ENCODE results near the gene UGT1A5.

The UGT1A5 gene

DNA sequence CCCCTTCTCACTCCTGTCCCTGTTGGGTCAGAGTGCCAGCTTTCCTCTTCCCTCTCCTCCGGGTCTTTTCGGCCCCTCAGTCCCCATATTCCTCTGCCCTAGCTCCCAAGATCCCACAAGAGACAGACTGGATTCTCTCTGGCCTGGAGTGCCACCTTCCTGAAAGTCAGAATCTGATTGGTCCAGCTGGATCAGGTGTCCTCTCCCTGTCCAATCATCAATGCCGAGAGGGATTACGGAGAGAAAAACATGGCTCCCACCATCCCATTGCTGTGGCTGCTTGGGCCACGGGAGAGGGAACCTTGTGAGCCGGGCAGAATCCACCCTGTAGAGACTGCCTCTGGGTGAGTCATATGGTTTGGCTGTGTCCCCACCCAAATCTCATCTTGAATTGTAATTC lies 62.7 kb downstream of the UGT1A5 start:
- H3K27ac ChIP-seq: no peak overlapping the region
- H3K36me3 ChIP-seq (ENCODE audit: insufficient read depth, low read length): no peaks in the 10 kb centered on the region
- no peak for DNase-seq (ENCODE audit: low read depth, low spot score)
- TF ChIP-seq EZH2 (IDR thresholded peaks at IDR 0.05) (no peak), POLR2AphosphoS5 (IDR thresholded peaks at IDR 0.05; ENCODE audit: borderline replicate concordance, low read depth, low read length) (no peak), FOXP2 (optimal IDR thresholded peaks at IDR 0.05; ENCODE audit: control extremely low read depth, extremely low read length, insufficient read depth) (no peak)
- no peak overlapping the region for H3K9ac ChIP-seq (ENCODE audit: insufficient read length)
- H3K4me3 ChIP-seq: no peak overlapping the region
- H3K9me3 ChIP-seq (ENCODE audit: low read depth, low read length): no peaks in the 10 kb centered on the region

DNA sequence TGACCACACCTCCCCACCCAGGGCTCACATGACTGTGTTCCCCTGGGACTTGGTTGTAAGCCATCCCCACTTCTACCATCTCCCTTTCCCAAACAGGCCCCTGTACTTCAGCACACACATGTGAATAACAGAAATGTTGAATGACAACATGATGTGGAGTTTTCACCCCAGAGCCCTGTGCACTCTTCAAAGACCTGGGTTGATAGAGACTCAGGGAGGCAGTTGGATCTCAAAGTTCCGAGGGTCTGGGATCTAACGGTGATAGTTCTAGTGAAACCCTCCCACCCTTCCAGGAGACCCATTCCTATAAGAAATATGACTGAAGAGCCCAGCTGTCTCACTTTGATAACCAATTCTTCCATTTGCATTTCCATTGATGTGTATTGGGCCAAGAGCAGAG lies 65.3 kb downstream of the UGT1A5 start, which contains the start of gene MROH2A:
TSS of gene MROH2A (plus strand) at position 301 of the 400 bp plus-strand sequence. CDS start 1,029 bp downstream, outside the sequence.
- Histone ChIP-seq H3K27ac (no peak within 1 kb of the TSS), H3K9ac (ENCODE audit: insufficient read length) (no peak within 1 kb of the TSS), H3K4me3 (no peak within 1 kb of the TSS), H3K9me3 (ENCODE audit: low read depth, low read length) (no peaks in the 10 kb centered on the region; the same call in 1 of the 2 replicates), H3K36me3 (ENCODE audit: insufficient read depth, low read length) (no peaks in the 10 kb centered on the region)
- DNase-seq (ENCODE audit: low read depth, low spot score): no peak
- TF ChIP-seq POLR2AphosphoS5 (IDR thresholded peaks at IDR 0.05; ENCODE audit: borderline replicate concordance, low read depth, low read length) (no peak), FOXP2 (optimal IDR thresholded peaks at IDR 0.05; ENCODE audit: control extremely low read depth, extremely low read length, insufficient read depth) (no peak), EZH2 (IDR thresholded peaks at IDR 0.05) (no peak)

DNA sequence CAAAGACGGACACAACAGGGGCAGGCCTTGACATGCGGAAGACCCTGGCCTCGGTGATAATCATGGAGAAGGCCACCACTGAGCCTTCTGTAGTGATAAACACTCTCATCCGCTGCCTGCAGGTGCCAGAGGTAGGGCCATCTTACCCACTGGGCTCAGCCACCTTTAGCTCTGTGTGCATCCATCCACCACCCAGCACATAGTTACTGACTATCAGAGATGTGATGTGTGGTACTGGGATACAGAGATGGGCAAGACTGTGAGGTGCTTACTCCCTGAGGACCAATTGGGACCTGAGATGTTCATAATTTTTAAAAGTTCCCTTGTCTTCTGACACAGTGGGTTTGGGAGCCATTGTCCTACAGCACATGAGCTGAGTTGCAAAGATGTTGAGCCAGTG lies 67.0 kb downstream of the UGT1A5 start:
- H3K9me3 ChIP-seq (ENCODE audit: low read depth, low read length): peaks cover 4% of the 10 kb centered on the region; the same call in 1 of the 2 replicates
- no peak for TF ChIP-seq EZH2 (IDR thresholded peaks at IDR 0.05)
- no peak for TF ChIP-seq FOXP2 (optimal IDR thresholded peaks at IDR 0.05; ENCODE audit: control extremely low read depth, extremely low read length, insufficient read depth)
- no peak for TF ChIP-seq POLR2AphosphoS5 (IDR thresholded peaks at IDR 0.05; ENCODE audit: borderline replicate concordance, low read depth, low read length)
- no peak overlapping the region for H3K27ac ChIP-seq
- no peak for DNase-seq (ENCODE audit: low read depth, low spot score)
- no peak overlapping the region for H3K4me3 ChIP-seq
- H3K36me3 ChIP-seq (ENCODE audit: insufficient read depth, low read length): no peaks in the 10 kb centered on the region
- no peak overlapping the region for H3K9ac ChIP-seq (ENCODE audit: insufficient read length)

DNA sequence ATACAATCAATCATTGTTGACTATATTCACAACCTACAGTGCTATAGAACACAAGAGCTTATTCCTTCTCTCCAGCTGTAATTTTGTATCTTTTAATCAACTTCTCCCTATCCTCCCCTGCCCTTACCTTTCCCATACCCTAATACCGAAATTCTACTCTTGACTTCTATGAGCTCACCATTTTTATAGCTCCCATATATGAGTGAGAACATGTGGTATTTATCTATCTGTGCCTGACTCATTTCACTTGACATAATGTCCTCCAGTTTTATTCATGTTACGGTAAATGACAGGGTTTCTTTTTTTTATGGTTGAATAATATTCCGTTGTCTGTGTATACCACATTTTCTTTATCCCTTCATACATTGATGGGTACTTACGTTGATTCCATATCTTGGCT lies 68.1 kb downstream of the UGT1A5 start:
- Histone ChIP-seq H3K36me3 (ENCODE audit: insufficient read depth, low read length) (no peaks in the 10 kb centered on the region), H3K9ac (ENCODE audit: insufficient read length) (no peak overlapping the region), H3K9me3 (ENCODE audit: low read depth, low read length) (peaks cover 4% of the 10 kb centered on the region; the same call in 1 of the 2 replicates), H3K4me3 (no peak overlapping the region), H3K27ac (no peak overlapping the region)
- DNase-seq (ENCODE audit: low read depth, low spot score): no peak
- TF ChIP-seq POLR2AphosphoS5 (IDR thresholded peaks at IDR 0.05; ENCODE audit: borderline replicate concordance, low read depth, low read length): no peak
- no peak for TF ChIP-seq FOXP2 (optimal IDR thresholded peaks at IDR 0.05; ENCODE audit: control extremely low read depth, extremely low read length, insufficient read depth)
- TF ChIP-seq EZH2 (IDR thresholded peaks at IDR 0.05): no peak

DNA sequence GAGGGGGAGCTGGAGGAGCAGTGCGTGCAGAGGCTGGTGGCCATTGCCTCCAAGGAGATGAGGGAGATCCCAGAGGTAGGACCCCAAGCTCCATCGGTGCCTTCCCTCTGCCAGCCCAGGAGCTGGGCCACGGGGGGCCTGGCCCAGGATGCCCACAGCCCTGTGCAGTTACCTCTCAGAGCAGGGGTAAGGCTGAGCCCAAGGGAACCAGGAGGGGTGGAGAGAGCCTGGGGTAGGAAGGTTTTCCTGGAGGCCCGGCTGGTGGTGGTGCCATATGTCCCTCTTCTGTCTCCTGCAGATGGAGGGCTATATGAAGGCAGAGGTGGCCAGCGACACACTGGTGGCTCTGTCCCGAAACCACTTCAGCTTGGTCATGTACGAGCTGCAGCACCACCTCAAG lies 76.8 kb downstream of the UGT1A5 start:
- H3K9me3 ChIP-seq (ENCODE audit: low read depth, low read length): no peaks in the 10 kb centered on the region; the same call in 1 of the 2 replicates
- H3K36me3 ChIP-seq (ENCODE audit: insufficient read depth, low read length): peaks cover 5% of the 10 kb centered on the region; the same call in 1 of the 2 replicates
- no peak overlapping the region for H3K9ac ChIP-seq (ENCODE audit: insufficient read length)
- no peak for DNase-seq (ENCODE audit: low read depth, low spot score)
- no peak overlapping the region for H3K4me3 ChIP-seq
- no peak for TF ChIP-seq FOXP2 (optimal IDR thresholded peaks at IDR 0.05; ENCODE audit: control extremely low read depth, extremely low read length, insufficient read depth)
- TF ChIP-seq EZH2 (IDR thresholded peaks at IDR 0.05): no peak
- TF ChIP-seq POLR2AphosphoS5 (IDR thresholded peaks at IDR 0.05; ENCODE audit: borderline replicate concordance, low read depth, low read length): no peak
- peak overlapping the region; percentile 82 for H3K27ac ChIP-seq

DNA sequence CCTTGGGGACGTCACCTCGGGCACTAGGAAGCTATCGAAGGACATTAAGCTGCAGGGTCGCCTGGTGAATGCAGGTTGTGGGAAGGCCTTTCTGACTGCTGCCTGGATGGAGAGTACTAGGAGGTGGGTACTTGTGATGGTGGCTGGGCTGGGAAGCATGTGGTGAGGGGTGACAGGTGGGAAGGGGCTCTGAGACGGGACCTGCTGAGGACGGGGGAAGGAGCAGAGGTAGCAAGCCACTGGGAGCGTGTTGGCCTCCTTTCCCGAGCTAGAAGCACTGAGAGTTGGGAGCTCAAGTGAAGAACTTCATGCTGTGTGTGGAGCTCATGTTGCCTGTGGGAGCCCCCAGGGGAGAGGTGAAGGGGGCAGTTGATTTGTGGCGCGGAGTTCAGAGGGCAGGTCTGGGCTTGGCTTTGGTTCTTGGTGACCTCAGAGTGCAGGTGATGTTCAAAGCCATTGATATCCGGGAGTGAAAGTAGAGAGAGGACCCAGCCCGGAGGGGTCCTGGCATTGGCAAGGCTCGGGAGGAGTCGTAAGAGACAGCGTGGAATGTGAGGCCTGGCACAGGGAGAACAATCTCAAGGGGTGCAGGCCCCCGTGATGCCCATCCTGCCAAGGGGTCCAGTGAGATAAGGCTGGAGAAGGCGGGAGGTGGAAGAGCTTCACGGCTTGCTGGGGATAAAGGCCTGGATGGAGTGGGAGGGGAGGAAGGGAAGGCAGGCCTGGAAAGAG lies 78.6 kb downstream of the UGT1A5 start:
- Histone ChIP-seq H3K9ac (ENCODE audit: insufficient read length) (peak overlapping the region; percentile 53), H3K36me3 (ENCODE audit: insufficient read depth, low read length) (peaks cover 7% of the 10 kb centered on the region; the same call in 1 of the 2 replicates), H3K9me3 (ENCODE audit: low read depth, low read length) (no peaks in the 10 kb centered on the region; the same call in 1 of the 2 replicates), H3K4me3 (peak overlapping the region; percentile 67), H3K27ac (peak overlapping the region; percentile 69)
- TF ChIP-seq FOXP2 (optimal IDR thresholded peaks at IDR 0.05; ENCODE audit: control extremely low read depth, extremely low read length, insufficient read depth) (no peak), EZH2 (IDR thresholded peaks at IDR 0.05) (no peak), POLR2AphosphoS5 (IDR thresholded peaks at IDR 0.05; ENCODE audit: borderline replicate concordance, low read depth, low read length) (no peak)
- no peak for DNase-seq (ENCODE audit: low read depth, low spot score)

DNA sequence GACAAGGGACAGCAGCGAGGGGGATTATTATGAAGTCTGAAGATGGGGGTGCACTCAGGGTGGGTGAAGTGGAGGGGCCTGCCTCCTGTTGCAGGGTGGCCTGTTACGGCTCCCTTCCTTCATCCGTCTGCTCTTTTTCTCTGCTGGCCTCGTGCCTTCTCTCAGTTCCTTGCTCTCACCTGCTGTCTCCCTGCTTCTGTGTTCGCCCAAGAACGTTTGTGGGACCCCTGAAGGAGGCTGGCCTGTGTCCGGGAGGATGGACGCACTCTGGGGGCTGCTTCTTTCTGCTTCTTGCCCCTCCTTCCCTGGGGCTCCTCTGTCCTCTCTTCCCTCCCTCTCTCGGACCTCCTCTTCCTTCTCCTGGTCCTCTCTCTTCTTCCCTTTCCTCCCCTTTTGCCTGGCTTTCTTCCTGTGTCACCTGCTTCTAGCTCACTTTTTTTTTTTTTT lies 79.2 kb downstream of the UGT1A5 start:
- TF ChIP-seq POLR2AphosphoS5 (IDR thresholded peaks at IDR 0.05; ENCODE audit: borderline replicate concordance, low read depth, low read length) (no peak), FOXP2 (optimal IDR thresholded peaks at IDR 0.05; ENCODE audit: control extremely low read depth, extremely low read length, insufficient read depth) (no peak), EZH2 (IDR thresholded peaks at IDR 0.05) (no peak)
- H3K27ac ChIP-seq: no peak overlapping the region
- DNase-seq (ENCODE audit: low read depth, low spot score): no peak
- no peaks in the 10 kb centered on the region for H3K9me3 ChIP-seq (ENCODE audit: low read depth, low read length)
- peak overlapping the region; percentile 53 for H3K9ac ChIP-seq (ENCODE audit: insufficient read length)
- H3K36me3 ChIP-seq (ENCODE audit: insufficient read depth, low read length): peaks cover 7% of the 10 kb centered on the region; the same call in 1 of the 2 replicates
- H3K4me3 ChIP-seq: peak overlapping the region; percentile 67

DNA sequence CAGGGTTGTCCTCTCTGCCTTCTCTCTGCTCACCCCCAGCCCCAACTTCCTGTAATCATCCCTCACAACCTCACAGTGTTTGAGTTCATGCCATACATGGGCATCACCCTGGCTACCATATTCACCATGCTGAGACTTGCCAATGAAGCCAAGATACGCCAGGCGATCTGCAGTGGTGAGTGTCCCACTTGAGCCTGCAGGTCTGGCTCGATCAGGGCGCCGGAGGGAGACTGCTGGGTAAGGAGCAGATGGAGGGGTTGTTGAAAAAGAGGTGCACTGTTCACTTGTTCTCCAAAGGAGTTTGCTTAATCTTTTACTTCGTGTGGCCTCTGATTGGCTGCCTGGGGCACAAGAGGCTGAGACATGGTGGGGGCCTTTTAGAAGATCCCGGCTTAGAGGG lies 80.0 kb downstream of the UGT1A5 start:
- no peak overlapping the region for H3K27ac ChIP-seq
- no peaks in the 10 kb centered on the region for H3K9me3 ChIP-seq (ENCODE audit: low read depth, low read length)
- H3K4me3 ChIP-seq: peak overlapping the region; percentile 67
- no peak for DNase-seq (ENCODE audit: low read depth, low spot score)
- TF ChIP-seq FOXP2 (optimal IDR thresholded peaks at IDR 0.05; ENCODE audit: control extremely low read depth, extremely low read length, insufficient read depth): no peak
- TF ChIP-seq POLR2AphosphoS5 (IDR thresholded peaks at IDR 0.05; ENCODE audit: borderline replicate concordance, low read depth, low read length): no peak
- no peak for TF ChIP-seq EZH2 (IDR thresholded peaks at IDR 0.05)
- H3K9ac ChIP-seq (ENCODE audit: insufficient read length): no peak overlapping the region
- peaks cover 7% of the 10 kb centered on the region; the same call in 1 of the 2 replicates for H3K36me3 ChIP-seq (ENCODE audit: insufficient read depth, low read length)

All from SK-N-MC (cell line).